NCI-H526 treated with DMSO at 0.1 percent for 48 hours (cell line): ENCODE data around the gene NTN4.
A peak's percentile ranks its signal among the peaks of the same experiment; 100 is the strongest.
"Not testable (repeated sequence)": the region's sequence is repeated elsewhere in the genome, so short reads cannot be mapped to it uniquely, and the experiment has no call there.

ENCODE experiments used
- DNase-seq: peaks from one replicate; lab custom pipeline; 2025; lab: John Stamatoyannopoulos, UW

Gene NTN4

DNA sequence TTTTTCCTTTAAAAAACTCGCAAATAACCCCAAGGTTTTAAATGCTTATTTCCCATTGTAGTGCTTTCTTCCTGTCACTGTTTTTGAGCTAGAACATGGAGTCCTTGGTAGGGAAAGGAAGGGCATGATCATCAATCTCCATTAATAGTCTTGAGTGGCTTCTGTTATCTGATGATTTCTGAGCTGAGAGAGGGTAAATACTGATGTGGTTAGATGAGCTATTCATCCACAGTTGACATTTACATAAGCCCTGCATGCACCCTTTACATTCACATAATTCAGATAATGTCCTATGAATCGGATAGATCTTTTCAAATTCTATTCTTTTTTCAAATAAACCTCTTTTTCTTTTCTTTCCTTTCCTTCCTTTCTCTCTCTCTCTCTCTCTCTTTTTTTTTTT, 81.4 kb downstream of the NTN4 start:
- peak; percentile 44 for DNase-seq

DNA sequence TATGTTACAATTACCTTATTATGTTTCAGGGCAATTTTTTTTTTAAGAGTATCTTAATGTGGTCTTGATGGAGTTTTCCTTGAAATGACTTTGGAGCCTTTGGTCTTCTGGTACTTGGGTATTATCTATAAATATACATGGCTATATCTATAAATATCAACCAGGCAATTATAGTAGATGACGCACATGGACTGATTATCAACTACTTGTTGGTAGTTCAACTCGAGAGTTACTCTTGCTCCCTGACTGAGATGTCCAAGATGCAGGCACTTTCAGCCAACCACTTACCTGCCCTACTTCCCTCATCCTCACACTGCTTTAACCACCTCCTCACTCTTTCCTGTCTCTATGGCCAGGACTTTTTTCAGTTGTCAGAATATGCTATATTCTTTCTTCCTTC, 85.4 kb downstream of the NTN4 start:
- no peak for DNase-seq

GRCh38 chr12:95703986-95704385, 86.6 kb downstream of the NTN4 start:
- DNase-seq = no peak

GRCh38 chr12:95701722-95702418, 88.7 kb downstream of the NTN4 start:
- DNase-seq = no peak

GRCh38 chr12:95701275-95701674, 89.3 kb downstream of the NTN4 start:
- DNase-seq = no peak

DNA sequence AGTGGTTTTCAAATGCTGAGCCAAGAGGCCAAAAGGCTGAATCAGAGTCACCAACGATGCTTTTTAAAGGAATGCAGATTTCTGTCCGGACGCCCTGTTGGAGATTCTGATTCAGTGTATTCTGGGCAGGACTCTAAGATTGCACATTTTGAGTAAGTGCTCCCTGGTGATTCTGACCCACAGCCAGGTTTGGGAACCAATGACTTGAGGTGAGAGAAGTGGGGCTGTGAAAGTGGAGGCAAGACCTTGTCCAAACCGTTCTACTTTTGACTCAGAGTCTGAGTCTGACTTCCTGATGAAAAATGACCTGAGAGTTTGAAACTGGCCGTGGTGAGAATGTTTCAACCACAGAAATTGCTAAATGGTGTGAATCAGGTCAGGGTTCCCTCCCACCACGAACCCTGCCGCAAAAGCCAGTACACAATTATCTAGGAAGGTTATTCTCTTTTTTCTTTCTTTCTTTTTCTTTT, 90.2 kb downstream of the NTN4 start:
- no peak for DNase-seq

DNA sequence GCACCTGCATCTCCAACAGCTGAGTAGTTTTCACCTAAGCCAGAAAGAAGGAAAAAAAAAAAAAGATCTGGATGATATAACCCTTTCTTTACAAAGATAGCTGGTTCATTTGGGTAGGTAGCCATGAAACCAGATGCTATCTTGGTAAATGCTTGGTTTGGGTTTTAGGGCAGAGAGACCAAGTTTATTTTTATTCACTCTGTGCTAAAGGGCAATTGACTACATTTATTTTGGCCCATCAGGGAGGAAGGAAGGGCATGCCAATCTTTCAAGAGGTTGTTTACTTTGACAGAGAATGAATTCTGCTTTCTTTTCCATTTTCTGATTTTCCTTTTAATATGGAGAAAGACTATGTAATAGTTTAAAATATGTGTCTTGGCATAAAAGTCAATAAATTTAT, 91.0 kb downstream of the NTN4 start:
- DNase-seq = no peak

- no peak for DNase-seq
Measured at GRCh38 chr12:95694136-95694535, 96.4 kb downstream of the NTN4 start.

DNA sequence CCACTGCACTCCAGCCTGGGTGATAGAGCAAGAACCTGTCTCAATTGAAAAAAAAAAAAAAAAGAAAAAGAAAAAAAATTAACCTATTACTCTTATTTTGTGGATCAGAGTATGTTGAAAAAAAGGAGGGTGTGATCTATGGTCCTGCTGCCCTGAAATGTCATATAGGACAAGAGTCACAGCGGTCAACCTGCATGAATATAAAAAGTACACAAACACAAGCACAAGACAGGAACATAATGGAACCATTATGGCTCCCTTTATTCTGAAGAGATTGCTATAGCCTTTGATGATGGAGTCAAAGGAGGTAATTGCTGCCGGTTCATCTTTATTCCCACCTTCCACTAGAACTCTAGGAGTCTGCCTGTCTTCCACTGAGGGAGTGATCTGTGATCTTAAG, 96.9 kb downstream of the NTN4 start:
- no peak for DNase-seq

GRCh38 chr12:95690861-95691635, 99.5 kb downstream of the NTN4 start:
- DNase-seq = no peak

DNA sequence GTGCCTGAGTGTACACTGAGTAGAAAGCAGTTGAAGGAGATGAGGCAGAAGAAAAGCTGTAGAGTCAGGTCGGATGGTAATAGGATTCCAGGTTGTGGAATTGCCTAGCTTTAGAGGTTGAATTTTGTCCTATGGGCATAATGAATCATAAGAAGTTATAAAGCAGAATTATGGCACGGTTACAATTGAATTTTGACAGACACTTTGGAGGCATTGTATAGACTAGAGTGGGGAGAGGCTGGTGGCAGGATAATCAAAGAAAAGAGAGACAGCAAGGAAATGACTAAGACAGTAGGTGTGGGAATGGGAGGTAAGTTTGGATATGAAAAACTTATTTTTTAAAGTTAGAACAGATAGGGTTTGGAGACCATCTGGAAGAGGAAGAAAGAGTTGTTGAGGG, 102.6 kb downstream of the NTN4 start:
- no peak for DNase-seq

DNA sequence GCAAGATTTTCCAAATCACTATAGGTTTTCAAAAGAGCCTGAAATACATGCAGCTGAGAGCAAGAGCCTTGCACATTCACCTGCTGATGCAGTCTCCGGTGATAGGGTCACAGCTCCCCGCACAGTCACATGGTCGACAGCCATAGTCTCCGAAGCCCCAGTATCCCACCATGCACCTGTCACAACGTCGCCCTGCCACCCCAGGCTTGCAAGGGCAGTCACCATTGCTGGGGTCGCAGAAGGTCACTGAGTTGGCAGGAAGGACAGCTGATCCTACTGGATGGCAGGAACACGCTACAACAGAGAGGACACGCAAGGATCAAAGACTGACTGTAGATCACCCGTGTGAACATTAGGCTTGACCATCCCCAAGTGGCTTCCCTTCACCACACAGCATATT, 107.1 kb downstream of the NTN4 start:
- no peak for DNase-seq

GRCh38 chr12:95681210-95681765, 109.3 kb downstream of the NTN4 start:
- DNase-seq = no peak

- DNase-seq = no peak
Measured at GRCh38 chr12:95678684-95679083, 111.9 kb downstream of the NTN4 start.

- not testable (repeated sequence) for DNase-seq
Measured at GRCh38 chr12:95677782-95678181, 112.8 kb downstream of the NTN4 start.

DNA sequence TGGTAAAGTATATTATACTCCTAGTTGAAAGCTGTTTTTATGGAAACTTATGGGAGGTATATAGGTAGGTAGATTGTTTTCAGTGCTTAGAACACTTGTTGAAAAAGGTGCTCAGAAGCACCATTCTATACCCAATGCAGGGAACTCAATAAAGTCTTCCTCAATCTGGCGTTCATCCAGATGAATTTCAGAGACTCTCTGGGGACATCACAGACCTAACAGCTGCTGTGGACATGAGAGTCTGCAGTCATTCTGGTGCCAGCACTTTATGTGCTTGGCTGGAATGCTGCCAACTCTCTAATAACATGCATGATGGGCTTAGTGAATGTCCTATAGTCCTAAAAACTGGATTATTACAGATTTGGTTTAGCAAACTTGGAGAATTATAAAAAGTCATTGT, 115.9 kb downstream of the NTN4 start:
- DNase-seq = peak; percentile 41

DNA sequence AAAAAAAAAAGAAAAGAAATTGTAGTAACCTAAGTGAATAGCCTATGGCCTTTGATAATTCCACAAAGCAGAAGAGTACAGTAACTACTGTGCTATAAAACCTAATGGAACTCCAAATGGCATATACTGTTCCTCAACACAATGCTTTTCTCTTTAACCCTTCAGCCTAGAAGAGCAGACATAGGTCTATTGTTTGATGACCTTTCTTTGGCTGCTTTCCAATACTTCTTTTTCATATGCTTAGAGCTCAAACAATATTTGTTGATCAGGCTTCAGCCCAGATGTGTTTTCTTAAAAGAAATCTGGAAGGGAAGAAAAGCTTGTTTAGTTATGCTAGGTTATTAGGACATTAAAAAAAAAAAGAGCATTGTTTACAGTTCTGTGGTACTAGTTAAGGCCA, 116.4 kb downstream of the NTN4 start:
- no peak for DNase-seq

DNA sequence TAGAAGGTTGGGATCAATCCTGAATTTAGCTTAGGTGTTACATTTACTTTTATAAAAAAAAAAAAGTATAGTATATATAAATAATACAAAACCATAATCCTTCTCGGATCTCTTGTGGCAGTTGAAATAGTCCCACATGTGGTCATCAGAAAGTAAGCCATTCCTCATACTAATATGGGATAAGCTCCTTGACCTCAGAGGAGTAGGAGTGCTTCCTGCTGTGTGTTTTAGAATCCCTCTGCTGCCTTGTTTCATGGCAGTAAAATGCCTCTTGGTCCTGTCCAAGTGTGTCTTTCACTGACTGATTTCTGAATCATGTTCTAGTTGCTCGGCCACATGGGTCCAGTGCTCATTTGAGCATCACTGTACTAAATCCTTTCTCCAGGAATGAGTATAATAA, 117.0 kb downstream of the NTN4 start:
- no peak for DNase-seq

DNA sequence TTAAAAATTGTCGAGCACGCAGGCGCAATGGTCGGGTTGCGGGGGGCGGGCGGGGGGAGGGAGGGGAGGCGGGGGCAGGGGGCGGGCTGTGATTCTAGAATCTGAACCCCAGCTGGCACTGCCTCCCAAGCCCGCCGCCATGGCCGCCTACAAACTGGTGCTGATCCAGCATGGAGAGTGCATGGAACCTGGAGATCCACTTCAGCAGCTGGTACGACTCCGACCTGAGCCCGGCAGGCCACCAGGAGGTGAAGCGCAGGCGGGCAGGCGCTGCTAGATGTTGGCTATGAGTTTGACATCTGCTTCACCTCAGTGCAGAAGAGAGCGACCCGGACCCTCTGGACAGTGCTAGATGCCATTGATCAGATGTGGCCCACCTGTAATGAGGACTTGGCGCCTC, 118.4 kb downstream of the NTN4 start:
- DNase-seq = no peak

DNA sequence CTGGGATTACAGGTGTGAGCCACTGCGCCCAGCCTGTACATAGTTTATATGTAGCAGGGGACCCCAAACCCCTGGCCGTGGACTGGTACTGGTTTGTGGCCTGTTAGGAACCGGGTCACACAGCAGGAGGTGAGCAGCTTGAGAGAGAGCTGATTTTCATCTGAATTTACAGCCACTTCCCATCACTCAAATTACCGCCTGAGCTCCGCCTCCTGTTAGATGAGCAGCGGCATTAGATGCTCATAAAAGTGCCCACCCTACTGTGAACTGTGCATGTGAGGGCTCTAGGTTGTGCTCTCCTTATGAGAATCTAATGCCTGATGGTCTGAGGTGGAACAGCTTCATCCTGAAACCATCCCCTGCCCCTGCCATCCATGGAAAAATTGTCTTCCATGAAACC, 119.3 kb downstream of the NTN4 start:
- DNase-seq = no peak

DNA sequence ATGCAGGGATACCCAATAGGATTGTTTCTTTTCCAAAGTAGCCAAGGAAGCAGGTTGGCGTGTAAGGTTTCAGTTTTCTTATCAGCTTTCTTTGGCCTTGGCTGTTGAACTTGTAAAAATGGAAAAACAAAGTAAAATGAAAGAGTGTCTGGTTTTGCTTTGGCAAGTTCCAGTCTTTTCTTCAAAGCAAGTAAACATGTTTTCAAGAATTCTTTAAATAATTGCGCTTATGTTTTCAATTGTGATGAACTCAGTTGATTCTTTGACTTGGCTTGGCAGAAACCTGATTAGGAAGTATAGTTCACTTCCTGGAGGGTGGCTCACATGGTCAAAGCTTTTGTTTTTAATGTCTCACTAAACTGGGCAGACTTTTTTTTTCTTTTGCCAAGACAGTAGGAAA, 127.0 kb downstream of the NTN4 start:
- DNase-seq = no peak

GRCh38 chr12:95661360-95661759, 129.2 kb downstream of the NTN4 start:
- no peak for DNase-seq

GRCh38 chr12:95658386-95658785, 132.2 kb downstream of the NTN4 start:
- no peak for DNase-seq
